ENCODE results near the gene ENOX1.

The ENOX1 gene

DNA sequence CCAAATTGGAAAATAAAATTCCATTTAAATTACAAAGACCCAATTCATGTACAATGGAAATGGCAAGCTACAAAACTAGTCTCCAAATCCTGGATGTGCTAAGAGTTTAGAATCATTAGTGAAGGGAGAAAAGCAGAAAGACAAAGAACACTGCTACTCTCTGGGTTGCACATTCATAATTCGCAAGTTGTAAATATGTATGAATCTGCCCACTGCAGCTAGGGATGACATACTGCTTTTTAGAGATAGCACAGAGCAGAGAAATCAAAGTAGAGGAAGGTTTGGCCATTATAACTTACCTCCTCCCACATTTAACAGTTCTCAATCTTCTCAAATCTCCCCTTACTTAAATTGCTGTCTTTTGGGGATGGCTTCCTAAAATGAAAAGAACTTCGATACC is 231.1 kb downstream of the ENOX1 start:
- in situ Hi-C loops (cut with HindIII; ENCODE audit: low sequenced_read_pairs), result no loop called here

DNA sequence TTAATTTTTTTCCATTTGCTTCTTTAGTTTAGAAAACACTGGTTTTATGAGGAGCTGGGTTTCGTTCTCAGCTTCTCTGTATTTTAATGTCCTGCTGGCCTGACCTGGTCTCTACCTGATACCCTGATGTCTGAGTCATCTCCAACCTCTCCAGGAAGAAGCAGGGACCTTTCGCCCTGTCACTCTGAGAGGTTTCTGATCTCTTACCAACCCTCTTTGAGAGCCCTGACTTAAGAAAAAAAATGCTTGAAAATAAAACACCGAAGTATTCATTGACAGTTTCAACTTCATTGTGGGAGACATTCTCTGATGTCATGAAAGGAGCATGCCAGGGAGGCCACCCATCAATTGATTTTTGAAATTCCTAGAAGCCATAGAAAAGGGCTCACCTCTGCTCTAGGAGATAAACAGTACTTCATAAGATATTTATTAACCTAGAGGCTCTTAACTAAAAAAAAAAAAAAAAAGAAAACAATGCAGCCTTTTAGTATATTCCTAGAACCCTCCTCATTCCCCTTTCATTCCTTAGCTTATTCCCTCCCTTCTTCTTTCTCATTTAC is 234.8 kb downstream of the ENOX1 start:
- in situ Hi-C loops (cut with HindIII; ENCODE audit: low sequenced_read_pairs), result no loop called here

DNA sequence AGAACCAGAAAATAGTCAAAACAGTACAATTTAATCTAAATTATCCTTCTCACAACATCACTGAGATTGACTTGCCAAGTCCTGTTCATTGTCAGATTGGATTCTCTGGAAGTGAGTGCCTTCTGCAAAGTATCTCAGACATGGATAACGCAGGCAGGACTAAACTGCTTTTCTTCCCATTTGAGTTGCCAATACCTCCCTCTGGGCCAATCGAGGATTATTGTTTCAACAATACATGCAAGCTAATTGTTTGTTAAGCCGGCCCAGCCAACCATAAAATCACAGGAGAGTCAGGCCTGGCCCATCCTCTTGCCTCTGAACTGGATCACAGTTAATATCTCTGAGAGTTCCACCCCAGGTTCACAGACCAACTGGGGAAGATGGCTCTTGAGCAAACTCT is 240.0 kb downstream of the ENOX1 start:
- in situ Hi-C loops (cut with HindIII; ENCODE audit: low sequenced_read_pairs), result no loop called here

DNA sequence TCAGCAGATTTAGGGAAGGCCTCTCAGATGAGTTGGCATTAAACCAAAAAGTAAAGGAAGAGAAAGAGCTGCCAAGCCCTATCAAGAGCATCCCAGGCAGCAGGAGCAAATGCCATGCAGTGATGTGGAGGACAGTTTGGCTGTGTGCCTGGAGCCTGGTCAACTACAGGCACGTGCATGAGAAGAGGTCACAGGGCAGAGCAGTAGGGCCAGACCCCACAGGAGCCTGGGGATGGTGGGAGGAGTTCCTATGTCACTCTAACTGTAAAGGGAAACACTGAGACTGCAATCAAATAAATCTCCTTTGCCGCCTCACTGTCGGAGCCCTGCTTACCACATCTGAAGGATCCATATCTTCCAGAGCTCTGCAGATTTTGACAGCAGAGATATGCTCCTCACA is 240.5 kb downstream of the ENOX1 start:
- in situ Hi-C loops (cut with HindIII; ENCODE audit: low sequenced_read_pairs), result no loop called here

DNA sequence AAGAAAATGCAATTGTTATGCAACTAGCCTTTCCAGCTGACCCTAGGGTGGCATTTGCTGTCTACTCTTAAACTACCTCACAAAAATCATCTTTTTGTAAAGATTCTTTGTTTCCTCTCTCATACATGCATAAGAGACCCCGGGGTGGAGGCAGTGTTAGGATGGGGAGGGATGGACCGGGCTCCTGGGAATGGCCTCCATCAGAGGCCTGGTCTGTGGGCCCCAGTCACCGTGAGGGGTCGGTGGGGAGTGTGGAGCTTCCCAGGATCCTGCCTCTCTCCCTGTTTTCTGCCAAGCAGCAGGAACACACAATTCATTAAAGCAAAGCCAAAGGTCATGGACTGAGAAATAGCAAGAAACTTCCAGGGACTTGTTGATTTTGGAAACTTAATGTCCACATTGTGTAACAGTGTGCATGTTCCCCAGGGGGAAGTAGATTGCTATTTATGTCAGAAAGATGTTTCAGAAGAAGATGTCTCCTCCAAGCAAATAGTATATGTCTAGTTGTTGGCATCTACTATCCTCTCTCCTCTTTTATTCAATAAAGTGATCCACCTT is 241.4 kb downstream of the ENOX1 start:
- in situ Hi-C loops (cut with HindIII; ENCODE audit: low sequenced_read_pairs), result no loop called here

DNA sequence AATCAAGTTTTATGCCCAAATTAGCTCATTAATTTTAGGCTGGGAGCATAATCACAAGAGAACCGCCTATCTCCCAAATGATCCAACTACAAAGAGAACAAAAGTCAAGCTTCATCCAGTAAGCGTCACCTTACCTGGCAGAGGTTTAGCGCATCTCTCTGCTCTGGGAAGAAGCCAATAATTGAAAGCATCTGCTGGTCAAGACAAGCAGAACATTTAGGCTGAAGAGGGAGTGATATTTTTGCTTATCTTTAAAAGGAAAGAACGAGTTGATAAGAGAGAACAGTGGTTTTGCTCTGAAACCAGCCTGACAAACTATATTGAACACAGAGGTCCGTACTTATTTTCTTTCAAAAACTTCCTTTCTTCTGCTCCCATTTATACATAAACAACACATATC is 242.1 kb downstream of the ENOX1 start:
- in situ Hi-C loops (cut with HindIII; ENCODE audit: low sequenced_read_pairs), result no loop called here

DNA sequence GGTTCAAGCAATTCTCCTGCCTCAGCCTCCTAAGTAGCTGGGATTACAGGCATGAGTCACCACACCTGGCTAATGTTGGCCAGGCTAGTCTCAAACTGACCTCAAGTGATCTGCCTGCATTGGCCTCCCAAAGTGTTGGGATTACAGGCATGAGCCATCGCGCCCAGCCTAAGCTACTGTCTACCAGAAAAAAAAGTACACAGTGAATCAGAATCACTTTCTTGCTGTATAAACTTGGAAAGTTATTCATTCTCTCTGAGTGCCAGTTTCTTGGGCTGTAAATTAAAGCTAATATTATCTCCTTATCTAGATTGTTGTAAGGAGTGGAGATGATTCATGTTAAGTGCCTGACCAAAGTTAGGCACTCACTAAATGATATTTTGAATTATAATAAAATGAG is 242.8 kb downstream of the ENOX1 start:
- in situ Hi-C loops (cut with HindIII; ENCODE audit: low sequenced_read_pairs), result no loop called here

DNA sequence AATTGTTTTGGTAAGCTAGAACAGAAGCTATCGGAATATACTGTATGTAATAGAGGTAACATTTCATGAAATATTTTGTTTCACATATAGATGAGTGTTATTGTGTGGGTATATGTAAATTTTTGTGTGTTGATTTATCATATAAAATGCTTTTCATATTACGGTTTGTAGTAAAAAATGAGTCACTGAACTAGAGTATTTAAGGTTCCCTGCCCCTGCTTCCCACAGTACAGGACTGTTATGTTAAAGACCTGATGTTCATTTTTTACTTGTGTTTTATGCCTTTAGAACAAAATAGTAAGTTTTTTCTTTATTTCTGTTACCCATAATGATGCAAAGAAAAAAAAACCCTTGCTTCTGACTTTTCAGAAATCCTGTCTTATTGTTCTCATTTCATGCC is 243.4 kb downstream of the ENOX1 start:
- in situ Hi-C loops (cut with HindIII; ENCODE audit: low sequenced_read_pairs), result no loop called here

DNA sequence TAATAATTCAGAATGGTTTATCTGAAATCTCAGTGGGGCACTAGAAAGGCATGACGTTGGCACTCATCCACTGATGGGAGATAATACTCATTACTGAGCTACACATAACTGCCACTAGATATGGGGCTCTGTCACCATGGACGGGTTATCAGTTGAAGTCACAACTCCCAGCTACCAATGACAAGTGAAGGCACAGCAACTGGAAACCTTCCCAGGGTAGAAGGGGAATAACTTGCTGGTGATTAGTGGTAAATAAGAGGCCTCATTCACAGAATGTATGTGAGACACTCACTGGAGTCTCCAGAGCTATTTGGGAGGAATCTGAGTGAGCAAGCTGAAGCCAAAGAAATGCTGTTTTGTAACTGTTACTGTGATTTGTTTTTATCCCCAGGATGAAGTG is 249.6 kb downstream of the ENOX1 start:
- in situ Hi-C loops (cut with HindIII; ENCODE audit: low sequenced_read_pairs), result no loop called here

DNA sequence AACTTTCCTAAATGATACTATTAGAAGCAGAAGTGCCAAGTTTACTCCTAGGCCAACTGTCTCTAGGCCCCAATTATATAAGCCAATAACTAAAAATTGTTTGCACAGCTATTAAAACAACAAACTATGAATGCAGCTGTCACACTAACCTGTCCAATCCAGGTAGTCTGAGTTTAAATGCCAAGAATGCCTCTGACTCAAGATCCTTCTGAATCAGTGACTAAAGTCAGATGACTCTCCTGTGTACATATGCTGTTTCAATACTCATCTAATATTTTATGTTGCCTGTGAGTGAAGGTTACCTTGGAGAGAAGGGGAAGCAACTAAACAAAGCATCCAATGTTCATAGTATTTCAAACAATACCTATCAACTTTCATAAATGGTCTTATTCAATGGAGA is 257.0 kb downstream of the ENOX1 start:
- in situ Hi-C loops (cut with HindIII; ENCODE audit: low sequenced_read_pairs), result no loop called here

DNA sequence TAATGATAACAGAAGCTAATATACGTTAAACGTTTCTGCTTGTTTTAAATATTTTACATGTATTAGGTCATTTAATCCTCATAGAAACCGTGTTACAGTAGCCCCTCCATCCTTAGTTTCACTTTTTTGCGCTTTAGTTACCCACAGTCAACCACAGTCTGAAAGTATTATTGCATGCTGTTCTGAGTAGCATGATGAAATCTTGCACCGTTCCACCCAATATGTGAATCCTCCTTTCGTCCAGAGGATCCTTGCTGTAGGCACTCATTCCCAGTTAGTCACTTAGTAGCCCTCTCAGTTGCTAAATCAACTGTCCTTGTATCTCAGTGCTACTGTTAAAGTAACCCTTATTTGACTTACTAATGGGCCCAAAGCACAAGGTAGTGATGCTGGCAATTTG is 257.8 kb downstream of the ENOX1 start:
- in situ Hi-C loops (cut with HindIII; ENCODE audit: low sequenced_read_pairs), result no loop called here

DNA sequence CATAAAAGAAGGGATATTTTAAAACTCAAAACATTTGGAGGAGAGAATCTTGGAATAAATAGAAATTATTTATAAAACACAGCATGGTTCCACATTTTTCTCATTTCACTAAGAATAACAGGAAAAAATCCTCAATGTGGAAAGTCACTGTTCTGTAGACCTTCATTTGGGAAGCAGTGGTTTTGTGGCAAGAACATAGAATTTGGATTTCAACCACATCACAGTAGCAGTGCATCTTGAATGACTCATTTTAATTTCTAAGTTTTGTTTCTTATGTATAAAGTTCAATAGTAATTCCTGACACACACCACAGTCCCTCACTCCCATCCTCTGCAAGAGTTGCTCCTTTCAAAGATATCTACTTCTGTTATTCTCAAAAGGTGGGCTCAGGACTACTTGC is 264.0 kb downstream of the ENOX1 start:
- in situ Hi-C loops (cut with HindIII; ENCODE audit: low sequenced_read_pairs), result no loop called here

DNA sequence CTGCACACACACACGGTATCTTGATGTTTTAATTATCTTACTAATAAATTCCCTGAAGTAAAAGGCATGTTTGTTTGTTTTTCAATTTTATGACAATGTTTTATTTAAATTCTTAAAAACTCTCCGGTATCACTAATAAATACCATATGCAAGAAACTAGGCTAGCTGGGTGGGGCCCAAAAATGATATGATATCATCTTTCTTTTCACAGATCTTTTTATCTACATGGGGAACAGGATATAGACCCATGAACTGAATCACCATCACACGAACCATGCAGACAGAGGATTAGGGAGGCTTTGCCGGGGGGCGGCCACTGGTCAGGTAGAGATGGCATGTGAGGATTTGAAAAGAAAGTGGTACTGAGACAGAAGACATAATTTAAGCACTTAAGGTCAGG is 266.4 kb downstream of the ENOX1 start:
- in situ Hi-C loops (cut with HindIII; ENCODE audit: low sequenced_read_pairs), result no loop called here

DNA sequence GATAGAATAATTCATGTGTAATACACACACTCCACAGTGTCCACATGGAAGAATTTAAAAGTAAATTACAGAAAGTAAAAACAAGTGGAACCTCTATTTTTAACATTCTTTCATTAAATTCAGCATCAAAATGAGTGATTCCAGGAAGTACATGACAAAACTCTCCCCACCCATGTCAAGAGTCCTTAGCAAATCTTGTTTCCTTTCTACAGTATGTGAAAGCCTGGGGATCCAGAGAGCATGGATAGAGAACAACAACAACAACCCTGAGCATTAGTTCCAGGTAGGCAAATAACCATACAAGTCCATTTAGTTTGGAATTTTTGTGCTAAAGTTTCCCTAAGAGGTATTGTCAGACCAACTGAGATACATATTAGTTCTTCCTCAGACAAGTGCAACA is 267.9 kb downstream of the ENOX1 start:
- in situ Hi-C loops (cut with HindIII; ENCODE audit: low sequenced_read_pairs), result no loop called here

DNA sequence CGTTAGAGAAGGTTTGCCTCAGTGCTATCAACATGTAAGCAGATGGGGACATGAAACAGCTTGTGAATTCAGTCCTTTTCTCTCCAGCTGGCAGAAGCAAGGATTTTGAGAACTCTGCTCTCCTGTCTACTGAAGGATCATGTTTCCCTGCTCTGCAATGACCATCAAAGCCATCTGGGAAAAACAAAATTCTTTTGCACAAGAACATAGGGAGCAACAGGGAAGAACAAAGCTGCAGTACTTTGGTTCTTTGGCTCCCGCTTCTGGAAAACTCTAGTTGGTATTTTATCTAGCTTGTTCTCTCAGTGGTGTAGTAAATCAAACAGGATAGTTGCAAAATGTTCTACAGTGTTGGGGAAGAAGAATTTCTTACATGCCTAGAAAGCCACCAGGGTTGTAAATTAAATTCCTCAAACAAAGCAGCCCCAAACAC is 270.4 kb downstream of the ENOX1 start:
- in situ Hi-C loops (cut with HindIII; ENCODE audit: low sequenced_read_pairs), result no loop called here

DNA sequence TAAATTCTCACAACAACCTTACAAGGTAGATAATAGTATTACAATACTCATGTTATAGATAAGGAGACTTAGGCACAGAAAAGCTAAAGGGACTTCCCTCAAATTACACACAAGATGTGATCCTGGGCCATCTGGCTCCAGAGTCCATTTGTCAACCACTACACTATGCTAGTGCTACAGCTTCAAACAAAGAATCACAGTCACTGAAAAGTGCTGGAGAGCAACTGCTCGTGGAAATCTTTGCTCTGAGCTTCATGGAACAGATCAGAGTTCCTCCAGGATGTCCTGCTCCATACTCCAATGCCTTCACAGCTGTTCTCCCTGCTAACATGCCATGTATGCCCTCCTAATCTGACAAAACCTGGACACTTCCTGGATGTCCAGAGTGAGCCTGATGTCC is 271.2 kb downstream of the ENOX1 start:
- in situ Hi-C loops (cut with HindIII; ENCODE audit: low sequenced_read_pairs), result no loop called here

DNA sequence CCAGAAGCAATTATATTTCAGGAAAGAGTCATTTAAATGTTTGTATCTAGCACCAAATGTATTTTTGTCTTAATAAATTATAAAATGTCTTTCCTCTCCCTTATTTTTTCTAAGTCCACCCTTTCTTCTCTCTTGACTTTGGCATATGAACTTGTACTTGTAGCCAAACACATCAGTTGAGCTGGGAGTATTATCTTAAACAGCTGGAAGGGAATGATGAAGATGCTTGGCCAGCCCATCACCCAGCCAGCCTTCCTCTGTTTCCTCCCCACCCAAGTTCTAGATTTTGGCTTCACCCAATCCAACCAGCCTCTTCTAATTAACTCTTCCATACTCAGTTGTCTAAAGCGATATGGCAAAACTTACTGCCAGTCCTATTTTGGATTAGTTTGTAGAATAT is 272.5 kb downstream of the ENOX1 start:
- in situ Hi-C loops (cut with HindIII; ENCODE audit: low sequenced_read_pairs), result no loop called here

DNA sequence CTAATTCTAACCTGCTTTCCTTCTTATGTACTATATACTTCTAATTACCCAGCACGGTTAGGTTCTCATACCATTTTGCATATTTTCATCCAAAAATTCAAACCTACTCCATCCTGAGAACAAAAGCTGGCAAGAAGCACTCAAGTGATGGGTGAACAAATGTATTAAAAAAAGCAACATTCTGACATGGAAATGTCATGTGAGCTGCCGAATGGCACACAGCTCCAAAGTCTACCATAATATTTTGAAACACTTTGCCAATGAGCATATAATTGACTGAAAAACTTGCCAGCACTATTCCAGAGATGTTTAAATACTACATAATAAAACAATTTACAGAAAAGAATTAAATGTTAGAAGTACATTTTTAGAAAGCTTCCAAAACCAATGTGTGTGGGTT is 274.6 kb downstream of the ENOX1 start:
- in situ Hi-C loops (cut with HindIII; ENCODE audit: low sequenced_read_pairs), result no loop called here

DNA sequence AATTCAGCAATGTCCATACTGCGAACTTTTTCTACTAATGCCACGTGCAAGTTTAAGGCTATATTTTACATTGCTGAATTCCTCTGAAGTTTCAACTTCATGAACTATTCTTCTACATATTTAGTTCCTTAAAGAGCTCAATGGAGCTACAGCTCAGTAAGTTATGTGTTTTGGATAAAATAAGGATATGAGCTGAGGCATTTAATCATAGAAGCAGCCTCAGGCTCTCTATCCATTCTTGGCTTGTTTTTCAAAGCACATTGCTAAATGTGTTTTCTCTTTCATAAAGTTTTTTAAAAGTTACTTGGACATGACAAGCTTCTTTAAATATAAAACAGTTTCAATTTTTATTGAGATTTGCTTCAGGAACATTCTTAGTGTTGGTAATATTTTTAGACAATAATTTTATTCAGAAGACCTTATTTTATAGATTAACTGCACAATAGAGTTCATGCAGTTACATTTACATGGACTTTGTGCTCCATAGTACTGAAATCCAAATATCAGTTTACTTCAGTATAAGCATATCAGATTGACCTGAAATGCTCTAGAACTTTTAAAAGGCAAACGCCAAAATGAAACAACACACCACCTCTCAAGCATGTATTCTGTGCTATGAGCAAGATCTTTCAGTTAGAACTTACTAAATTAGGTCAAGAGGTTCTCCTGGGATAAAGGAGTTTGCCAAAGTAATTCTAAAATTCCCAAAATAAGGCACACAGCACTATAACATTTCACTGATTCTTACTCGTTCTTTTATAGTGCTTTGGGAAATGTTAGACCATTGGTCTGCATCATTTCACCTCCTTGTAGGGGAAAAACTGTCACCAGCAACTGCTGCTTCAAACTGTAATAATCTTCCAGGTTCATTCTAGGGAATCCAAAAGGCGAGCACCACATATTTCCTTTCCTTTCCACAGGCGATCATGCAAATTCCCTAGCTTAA is 275.5 kb downstream of the ENOX1 start:
- in situ Hi-C loops (cut with HindIII; ENCODE audit: low sequenced_read_pairs), result no loop called here

DNA sequence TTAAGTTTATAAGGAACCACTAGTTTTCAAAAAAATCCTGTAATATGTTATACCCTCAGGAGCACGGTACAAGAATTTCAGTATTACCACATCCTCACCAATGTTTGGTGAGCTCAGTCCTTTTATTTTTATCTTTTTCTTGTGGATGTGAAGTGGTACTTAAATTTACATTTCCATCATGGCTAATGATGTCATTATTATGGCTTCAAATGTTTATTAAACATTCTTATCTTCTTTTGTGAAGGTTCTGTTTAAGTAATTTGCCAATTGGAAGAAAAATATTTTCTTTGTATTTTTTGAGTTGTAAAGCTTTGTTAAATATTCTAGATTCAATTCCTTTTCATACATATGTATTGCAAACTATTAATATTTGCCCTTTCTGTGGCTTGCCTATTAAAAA is 291.0 kb downstream of the ENOX1 start:
- in situ Hi-C loops (cut with HindIII; ENCODE audit: low sequenced_read_pairs), result no loop called here

DNA sequence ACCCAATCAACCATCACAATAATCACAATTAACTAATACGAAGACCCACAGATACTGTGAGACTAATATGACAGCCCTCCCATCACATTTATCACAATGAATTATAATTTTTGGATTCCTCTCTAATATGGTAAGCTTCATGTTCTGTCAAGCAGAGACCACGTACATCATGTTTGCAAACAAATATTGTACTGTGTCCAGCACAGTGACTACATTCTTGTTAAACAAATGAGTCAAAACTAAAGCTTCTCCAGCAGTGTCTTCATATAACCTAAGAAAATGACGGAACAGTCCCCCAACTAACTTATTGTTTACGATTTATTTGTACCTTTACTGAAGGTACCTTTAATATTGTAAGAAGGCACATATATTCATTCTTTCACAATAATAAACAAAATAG is 292.6 kb downstream of the ENOX1 start:
- in situ Hi-C loops (cut with HindIII; ENCODE audit: low sequenced_read_pairs), result no loop called here

DNA sequence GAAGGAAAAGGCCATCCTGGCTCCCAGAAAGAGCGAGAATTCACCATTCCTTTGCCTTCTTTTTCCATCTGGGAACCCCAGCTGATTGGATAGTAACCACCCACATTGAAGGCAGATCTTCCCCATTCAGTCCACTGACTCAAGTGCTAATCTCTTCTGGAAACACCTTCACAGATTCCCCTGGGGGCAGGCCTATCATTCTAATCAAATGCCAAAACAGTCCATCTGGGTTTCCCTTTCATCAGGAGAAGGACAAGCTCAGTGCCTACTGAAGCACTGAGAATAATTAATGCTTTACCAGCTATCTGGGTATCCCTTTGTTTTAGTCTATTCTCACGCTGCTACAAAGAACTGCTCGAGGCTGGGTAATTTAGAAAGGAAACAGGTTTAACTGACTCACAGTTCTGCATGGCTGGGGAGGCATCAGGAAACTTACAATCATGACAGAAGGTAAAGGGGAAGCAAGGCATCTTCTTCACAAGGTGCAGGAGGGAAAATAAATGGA is 293.2 kb downstream of the ENOX1 start:
- in situ Hi-C loops (cut with HindIII; ENCODE audit: low sequenced_read_pairs), result no loop called here

Data from DLD1 (cell line).